GM23338 (cell line): ENCODE results near the gene SMG1.
A peak's percentile ranks its signal among the peaks of the same experiment; 100 is the strongest.
"Not testable (repeated sequence)": the region's sequence is repeated elsewhere in the genome, so short reads cannot be mapped to it uniquely, and the experiment has no call there.

Source experiments
- CTCF ChIP-seq, 2 experiments: fragments of 200-600 bp in 1 of 2; sonication (generic) in 1 of 2; conservative IDR thresholded peaks; 2 replicates each; pipeline versions ENCODE4 v1.5.1 to v1.6.1; 2016 to 2017; ENCODE audit warnings: antibody characterized with exemption in 2 of 2, low read depth in 2 of 2, mild to moderate bottlenecking in 2 of 2, moderate library complexity in 1 of 2
- EZH2phosphoT487 ChIP-seq: fragments of 200-600 bp; sonication (generic); IDR thresholded peaks from one replicate; pipeline ENCODE4 v1.8.1; 2018; ENCODE audit warnings: antibody characterized with exemption; ENCODE audit not compliant: unreplicated experiment
- JUNB ChIP-seq: IDR thresholded peaks from one replicate; pipeline ENCODE4 v1.6.1; 2016; ENCODE audit warnings: antibody characterized with exemption; ENCODE audit not compliant: unreplicated experiment
- POLR2AphosphoS5 ChIP-seq: IDR thresholded peaks from 2 replicates; pipeline ENCODE4 v1.6.1; 2016; ENCODE audit warnings: antibody characterized with exemption, low read depth
- REST ChIP-seq: IDR thresholded peaks from one replicate; pipeline ENCODE4 v1.6.1; 2018; ENCODE audit warnings: antibody characterized with exemption; ENCODE audit not compliant: unreplicated experiment
- ZNF114 ChIP-seq: fragments of 250-450 bp; sonication (Bioruptor Pico); IDR thresholded peaks from 2 replicates; pipeline ENCODE4 v1.5.0; 2020; ENCODE audit warnings: mild to moderate bottlenecking, moderate library complexity

- not testable (repeated sequence) for TF ChIP-seq CTCF (conservative IDR thresholded peaks at IDR 0.05; ENCODE audit: low read depth in 2 of 2); REST; ZNF114 (CRISPR knock-in tag); JUNB; EZH2phosphoT487
- TF ChIP-seq POLR2AphosphoS5 = peak; percentile 76
These were observed at the start of gene SMG1 for GRCh38 chr16:18925986-18926865.
